ENCODE measurements around the gene ITPRIPL1. TPM values are rescaled to one million over a fixed set of nuclear protein-coding genes. Genes with fewer than 3 reads are reported as not detected.

Gene ITPRIPL1
- total RNA-seq, 1 experiment from 2014 or later, result 23.5 TPM

DNA sequence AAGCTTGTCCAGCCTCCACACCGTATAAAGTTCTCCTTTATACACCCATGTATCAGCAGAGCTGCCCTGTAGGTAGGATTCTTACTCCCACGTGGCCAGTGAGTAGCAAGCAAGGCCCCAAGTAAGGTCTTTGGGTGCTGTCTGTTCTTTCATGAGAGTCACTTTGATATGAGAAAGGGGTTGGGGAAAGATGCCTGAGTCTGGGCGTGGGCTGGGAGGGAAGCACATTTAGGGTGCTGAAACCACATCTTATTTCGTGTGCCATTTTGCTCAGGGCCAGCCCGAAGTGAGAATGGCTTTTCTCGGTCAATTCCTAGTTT is 436 bp upstream of the ITPRIPL1 start:
- Histone ChIP-seq H3K4me1 (ENCODE audit: insufficient read depth, low read length, poor library complexity, severe bottlenecking) (no peaks in the 10 kb centered on the region), H3K4me3 (ENCODE audit: low read depth, low read length, poor library complexity, severe bottlenecking) (peak overlapping the region; percentile 60), H3K9me3 (ENCODE audit: low read depth, low read length, poor library complexity, severe bottlenecking) (no peaks in the 10 kb centered on the region), H3K27ac (ENCODE audit: low read depth, low read length, poor library complexity, severe bottlenecking) (peak overlapping the region; percentile 66), H3K36me3 (ENCODE audit: insufficient read depth, low read length, poor library complexity, severe bottlenecking) (peaks cover 19% of the 10 kb centered on the region), H3K27me3 (replicated peaks; ENCODE audit: insufficient read depth, low read depth, low read length, poor library complexity) (peaks cover 18% of the 10 kb centered on the region)
- CTCF ChIA-PET, result no interaction called here
- intact Hi-C loops (cut with micrococcal nuclease; ENCODE audit: unreplicated experiment), result no loop called here
- no TSS peak for BruUV-seq (replicated peaks)
- no peak for DNase-seq (ENCODE audit: low spot score)
- POLR2A ChIA-PET (ENCODE audit: low non-redundant PET), result interaction anchor here (0.6 kb wide), 1 partner anchor 18 kb away, joined by 3 read pairs; no protein-coding TSS in a partner anchor
- TF ChIP-seq CTCF (conservative IDR thresholded peaks at IDR 0.05; ENCODE audit: low read depth, low read length) (no peak), EZH2 (IDR thresholded peaks at IDR 0.05; ENCODE audit: borderline replicate concordance, low read depth, low read length, poor library complexity, severe bottlenecking) (no peak)

DNA sequence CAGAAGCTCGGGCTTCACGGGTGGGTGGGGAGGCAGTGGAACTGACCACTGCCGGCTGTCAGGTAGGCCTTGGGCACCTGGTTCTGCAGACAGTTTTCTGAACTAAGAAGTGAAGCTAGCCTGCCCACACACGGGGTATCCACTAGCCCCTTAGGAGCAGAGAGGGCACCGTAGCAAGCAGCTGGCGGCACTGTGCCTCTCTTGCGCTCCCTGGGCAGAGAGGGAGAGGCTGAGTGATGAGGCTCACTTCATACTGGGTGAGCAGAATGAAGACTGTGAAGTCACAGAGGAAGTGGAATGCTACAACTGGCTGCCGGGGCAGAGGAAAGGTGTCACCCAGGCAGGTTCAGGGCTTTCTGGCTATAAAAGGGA is 753 bp downstream of the ITPRIPL1 start:
- no TSS peak for BruUV-seq (replicated peaks)
- CTCF ChIA-PET, result no interaction called here
- POLR2A ChIA-PET (ENCODE audit: low non-redundant PET), result no interaction called here
- H3K4me3 ChIP-seq (ENCODE audit: low read depth, low read length, poor library complexity, severe bottlenecking), result peak overlapping the region; percentile 60
- peaks cover 14% of the 10 kb centered on the region for H3K27me3 ChIP-seq (replicated peaks; ENCODE audit: insufficient read depth, low read depth, low read length, poor library complexity)
- TF ChIP-seq CTCF (conservative IDR thresholded peaks at IDR 0.05; ENCODE audit: low read depth, low read length), result no peak
- TF ChIP-seq EZH2 (IDR thresholded peaks at IDR 0.05; ENCODE audit: borderline replicate concordance, low read depth, low read length, poor library complexity, severe bottlenecking), result no peak
- no peaks in the 10 kb centered on the region for H3K9me3 ChIP-seq (ENCODE audit: low read depth, low read length, poor library complexity, severe bottlenecking)
- H3K36me3 ChIP-seq (ENCODE audit: insufficient read depth, low read length, poor library complexity, severe bottlenecking), result peaks cover 19% of the 10 kb centered on the region
- no peak for DNase-seq (ENCODE audit: low spot score)
- intact Hi-C loops (cut with micrococcal nuclease; ENCODE audit: unreplicated experiment), result no loop called here
- H3K27ac ChIP-seq (ENCODE audit: low read depth, low read length, poor library complexity, severe bottlenecking), result peak overlapping the region; percentile 66
- H3K4me1 ChIP-seq (ENCODE audit: insufficient read depth, low read length, poor library complexity, severe bottlenecking), result no peaks in the 10 kb centered on the region

DNA sequence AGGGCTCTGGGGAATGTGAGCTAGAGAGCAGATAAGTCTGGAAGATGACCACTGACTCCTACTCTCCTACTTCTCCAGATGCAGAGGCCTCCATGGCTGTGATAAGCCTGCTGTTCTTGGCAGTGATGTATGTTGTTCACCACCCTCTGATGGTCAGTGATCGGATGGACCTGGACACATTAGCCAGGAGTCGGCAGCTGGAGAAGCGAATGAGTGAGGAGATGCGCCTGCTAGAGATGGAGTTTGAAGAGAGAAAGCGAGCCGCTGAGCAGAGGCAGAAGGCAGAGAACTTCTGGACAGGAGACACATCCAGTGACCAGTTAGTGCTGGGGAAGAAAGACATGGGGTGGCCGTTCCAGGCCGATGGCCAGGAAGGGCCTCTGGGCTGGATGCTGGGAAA is 1.4 kb downstream of the ITPRIPL1 start:
- no TSS peak for BruUV-seq (replicated peaks)
- no peak for DNase-seq (ENCODE audit: low spot score)
- peak overlapping the region; percentile 60 for H3K4me3 ChIP-seq (ENCODE audit: low read depth, low read length, poor library complexity, severe bottlenecking)
- no peaks in the 10 kb centered on the region for H3K9me3 ChIP-seq (ENCODE audit: low read depth, low read length, poor library complexity, severe bottlenecking)
- H3K4me1 ChIP-seq (ENCODE audit: insufficient read depth, low read length, poor library complexity, severe bottlenecking), result no peaks in the 10 kb centered on the region
- TF ChIP-seq CTCF (conservative IDR thresholded peaks at IDR 0.05; ENCODE audit: low read depth, low read length), result no peak
- TF ChIP-seq EZH2 (IDR thresholded peaks at IDR 0.05; ENCODE audit: borderline replicate concordance, low read depth, low read length, poor library complexity, severe bottlenecking), result no peak
- no peak overlapping the region for H3K27ac ChIP-seq (ENCODE audit: low read depth, low read length, poor library complexity, severe bottlenecking)
- H3K27me3 ChIP-seq (replicated peaks; ENCODE audit: insufficient read depth, low read depth, low read length, poor library complexity), result peaks cover 7% of the 10 kb centered on the region
- ChIA-PET CTCF (no interaction called here), POLR2A (ENCODE audit: low non-redundant PET) (interaction anchor here (0.5 kb wide), 1 partner anchor 21 kb away, joined by 3 read pairs; no protein-coding TSS in a partner anchor)
- intact Hi-C loops (cut with micrococcal nuclease; ENCODE audit: unreplicated experiment), result no loop called here
- H3K36me3 ChIP-seq (ENCODE audit: insufficient read depth, low read length, poor library complexity, severe bottlenecking), result peaks cover 19% of the 10 kb centered on the region

All from A673 (cell line).